Neutrophil (primary cell): Measurements from ENCODE around the gene CD6.

Experiments
- H3K27ac ChIP-seq: fragments of 200-600 bp; sonication (generic); 2 replicates; pipeline ENCODE4 v1.5.1; 2016; ENCODE audit warnings: mild to moderate bottlenecking, moderate library complexity
- H3K27me3 ChIP-seq: fragments of 200-600 bp; sonication (generic); 2 replicates; pipeline ENCODE4 v1.6.0; 2016; ENCODE audit warnings: mild to moderate bottlenecking
- H3K36me3 ChIP-seq: fragments of 200-600 bp; sonication (generic); 2 replicates; pipeline ENCODE4 v1.5.1; 2017
- H3K4me1 ChIP-seq, 2 experiments: fragments of 200-600 bp in 1 of 2; sonication (generic) in 1 of 2; 1 replicate in 1 of 2; 2 replicates in 1 of 2; pipeline versions ENCODE4 v1.5.1 to v1.6.1; 2013 to 2016; ENCODE audit warnings: low read depth in 1 of 2, low read length in 1 of 2, mild to moderate bottlenecking in 1 of 2, moderate library complexity in 1 of 2; ENCODE audit not compliant: control insufficient read depth in 1 of 2, insufficient read depth in 1 of 2
- H3K4me3 ChIP-seq, 2 experiments: fragments of 200-600 bp in 1 of 2; sonication (generic) in 1 of 2; 1 replicate in 1 of 2; 2 replicates in 1 of 2; pipeline ENCODE4 v1.5.1; 2013 to 2016; ENCODE audit warnings: low read depth in 1 of 2, low read length in 1 of 2, mild to moderate bottlenecking in 1 of 2, moderate library complexity in 1 of 2
- H3K9me3 ChIP-seq: fragments of 200-600 bp; sonication (generic); 2 replicates; pipeline ENCODE4 v1.5.1; 2016
- CTCF ChIP-seq: fragments of 200-600 bp; sonication (generic); IDR thresholded peaks from 2 replicates; pipeline ENCODE4 v1.5.1; 2016; ENCODE audit warnings: antibody characterized with exemption

The CD6 gene

GRCh38 chr11:61020551-61021235, 49.2 kb downstream of the CD6 start:
- Histone ChIP-seq H3K36me3 (no peaks in the 10 kb centered on the region), H3K27ac (no peak overlapping the region)

GRCh38 chr11:61021661-61022212, 50.3 kb downstream of the CD6 start:
- H3K9me3 ChIP-seq: no peaks in the 10 kb centered on the region
- no peaks in the 10 kb centered on the region for H3K36me3 ChIP-seq
- no peaks in the 10 kb centered on the region for H3K4me1 ChIP-seq
- no peak overlapping the region for H3K27ac ChIP-seq
- no peak overlapping the region for H3K4me3 ChIP-seq
- no peak for TF ChIP-seq CTCF
- peaks cover 69% of the 10 kb centered on the region for H3K27me3 ChIP-seq

More at GRCh38 chr11:61020551-61021235, 49.2 kb downstream of the CD6 start:
- Histone ChIP-seq H3K9me3 (no peaks in the 10 kb centered on the region), H3K4me1 (no peaks in the 10 kb centered on the region), H3K4me3 (no peak overlapping the region), H3K27me3 (peaks cover 59% of the 10 kb centered on the region)
- no peak for TF ChIP-seq CTCF

GRCh38 chr11:61022311-61023085, 51.0 kb downstream of the CD6 start:
- no peaks in the 10 kb centered on the region for H3K9me3 ChIP-seq
- no peaks in the 10 kb centered on the region for H3K4me1 ChIP-seq
- no peaks in the 10 kb centered on the region for H3K36me3 ChIP-seq
- H3K27ac ChIP-seq: no peak overlapping the region
- no peak overlapping the region for H3K4me3 ChIP-seq
- no peak for TF ChIP-seq CTCF
- H3K27me3 ChIP-seq: peaks cover 77% of the 10 kb centered on the region

- Histone ChIP-seq H3K27ac (no peak overlapping the region), H3K4me1 (no peaks in the 10 kb centered on the region), H3K4me3 (no peak overlapping the region), H3K9me3 (no peaks in the 10 kb centered on the region), H3K27me3 (peaks cover 85% of the 10 kb centered on the region), H3K36me3 (no peaks in the 10 kb centered on the region)
- no peak for TF ChIP-seq CTCF
Observed at GRCh38 chr11:61023086-61023965, 51.8 kb downstream of the CD6 start.

- H3K9me3 ChIP-seq: no peaks in the 10 kb centered on the region
- peaks cover 86% of the 10 kb centered on the region for H3K27me3 ChIP-seq
- H3K36me3 ChIP-seq: no peaks in the 10 kb centered on the region
- H3K4me3 ChIP-seq: no peak overlapping the region
- no peak overlapping the region for H3K27ac ChIP-seq
- no peak for TF ChIP-seq CTCF
- no peaks in the 10 kb centered on the region for H3K4me1 ChIP-seq
Observed at GRCh38 chr11:61023966-61024295, 52.5 kb downstream of the CD6 start.
